ENCODE results near the gene ALK.

The ALK gene

DNA sequence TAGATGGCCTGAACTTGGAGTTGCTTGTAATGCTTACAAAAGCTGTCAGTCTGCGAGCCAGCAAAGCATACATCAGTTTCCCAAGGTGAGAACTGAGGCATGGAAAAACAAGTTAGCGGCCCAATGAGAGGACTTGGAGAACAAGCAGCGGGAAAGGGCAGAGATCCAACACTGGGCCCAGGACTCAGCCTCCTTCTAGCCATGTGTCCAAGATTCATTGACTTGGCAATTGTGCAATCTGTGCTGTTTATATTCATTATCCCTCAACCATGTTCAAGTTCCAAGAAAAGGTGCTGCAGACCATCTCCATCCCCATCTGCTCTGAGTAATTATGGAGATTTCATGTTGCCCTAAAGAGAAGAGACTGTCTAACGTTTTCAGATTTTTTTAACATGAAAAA is 187.4 kb downstream of the ALK start:
- Histone ChIP-seq H3K36me3 (replicated peaks in 1 of 2; ENCODE audit: control insufficient read depth in 2 of 2, insufficient read depth in 2 of 2, low read length in 2 of 2) (no peaks in the 10 kb centered on the region), H3K14ac (ENCODE audit: low read length) (no peak overlapping the region), H4K91ac (ENCODE audit: low read depth, low read length, poor library complexity) (no peak overlapping the region), H3K27me3 (ENCODE audit: control insufficient read depth in 3 of 3, insufficient read depth in 3 of 3, low read depth in 1 of 3, low read length in 3 of 3) (no peaks in the 10 kb centered on the region), H2BK120ac (ENCODE audit: low read depth, low read length) (no peak overlapping the region), H3K4me3 (ENCODE audit: low read length in 2 of 2) (no peak overlapping the region), H3K9ac (ENCODE audit: low read depth, low read length, poor library complexity) (no peak overlapping the region), H3K9me3 (replicated peaks in 1 of 2; ENCODE audit: control insufficient read depth in 2 of 2, insufficient read depth in 1 of 2, low read depth in 1 of 2, low read length in 2 of 2) (peaks cover 0 to 2% of the 10 kb centered on the region in 2 donors), H3K4me2 (ENCODE audit: insufficient read depth, low read length, poor library complexity, severe bottlenecking) (no peak overlapping the region), H2BK15ac (ENCODE audit: low read length) (no peak overlapping the region), H3K79me1 (ENCODE audit: low read depth, low read length) (no peaks in the 10 kb centered on the region), H3K18ac (ENCODE audit: low read length) (no peak overlapping the region), H3K27ac (replicated peaks; ENCODE audit: low read length) (no peak overlapping the region), H4K8ac (ENCODE audit: low read depth, low read length) (no peak overlapping the region), H3K23ac (ENCODE audit: low read depth, low read length, poor library complexity) (no peak overlapping the region), H2AK5ac (ENCODE audit: low read depth, low read length) (no peak overlapping the region), H2BK12ac (ENCODE audit: low read length) (no peak overlapping the region), H2BK5ac (ENCODE audit: low read length) (no peak overlapping the region), H2AFZ (ENCODE audit: low read length) (no peak overlapping the region), H3K4me1 (ENCODE audit: control insufficient read depth in 2 of 2, insufficient read depth in 1 of 2, low read depth in 1 of 2, low read length in 2 of 2) (peaks cover 0 to 10% of the 10 kb centered on the region in 2 donors), H3K4ac (ENCODE audit: low read length) (no peak overlapping the region)
- no CpG with 5 or more reads among the region's 4 CpGs for WGBS, 2 donors (ENCODE audit: extremely low coverage in 2 of 2, insufficient read length in 2 of 2, insufficient replicate concordance in 1 of 2)
- DNase-seq (ENCODE audit: low spot score), result no peak

DNA sequence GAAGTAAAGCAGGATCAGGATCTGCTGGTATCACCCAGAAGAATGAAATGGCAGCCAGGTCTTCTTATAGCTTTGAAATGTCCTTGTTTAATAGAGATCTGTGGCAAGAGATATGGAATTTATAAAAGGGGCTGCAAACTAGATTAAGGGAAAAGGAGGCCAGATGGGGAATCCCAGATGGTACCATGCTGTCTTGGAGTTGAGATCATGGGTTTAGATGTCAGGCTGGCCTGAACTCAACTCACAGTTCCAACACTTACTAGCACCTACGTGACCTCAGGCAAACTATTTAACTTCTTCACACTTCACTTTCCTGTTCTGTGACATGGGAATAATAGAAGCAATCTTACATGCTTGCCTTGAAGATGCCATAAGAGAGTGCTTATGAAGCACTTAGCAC is 188.2 kb downstream of the ALK start:
- no peak overlapping the region for H2BK5ac ChIP-seq (ENCODE audit: low read length)
- no peak overlapping the region for H2AFZ ChIP-seq (ENCODE audit: low read length)
- H2BK12ac ChIP-seq (ENCODE audit: low read length), result no peak overlapping the region
- H3K4me2 ChIP-seq (ENCODE audit: insufficient read depth, low read length, poor library complexity, severe bottlenecking), result no peak overlapping the region
- no peak overlapping the region for H2AK5ac ChIP-seq (ENCODE audit: low read depth, low read length)
- H3K27ac ChIP-seq (replicated peaks; ENCODE audit: low read length), result no peak overlapping the region
- H3K18ac ChIP-seq (ENCODE audit: low read length), result no peak overlapping the region
- no peak overlapping the region for H2BK120ac ChIP-seq (ENCODE audit: low read depth, low read length)
- H3K36me3 ChIP-seq (replicated peaks in 1 of 2; ENCODE audit: control insufficient read depth in 2 of 2, insufficient read depth in 2 of 2, low read length in 2 of 2), result no peaks in the 10 kb centered on the region
- no peaks in the 10 kb centered on the region for H3K27me3 ChIP-seq (ENCODE audit: control insufficient read depth in 3 of 3, insufficient read depth in 3 of 3, low read depth in 1 of 3, low read length in 3 of 3)
- no peak overlapping the region for H3K9ac ChIP-seq (ENCODE audit: low read depth, low read length, poor library complexity)
- H4K8ac ChIP-seq (ENCODE audit: low read depth, low read length), result no peak overlapping the region
- H3K23ac ChIP-seq (ENCODE audit: low read depth, low read length, poor library complexity), result no peak overlapping the region
- peaks cover 0 to 2% of the 10 kb centered on the region in 2 donors for H3K9me3 ChIP-seq (replicated peaks in 1 of 2; ENCODE audit: control insufficient read depth in 2 of 2, insufficient read depth in 1 of 2, low read depth in 1 of 2, low read length in 2 of 2)
- no peaks in the 10 kb centered on the region for H3K79me1 ChIP-seq (ENCODE audit: low read depth, low read length)
- no peak overlapping the region for H3K14ac ChIP-seq (ENCODE audit: low read length)
- no peak overlapping the region for H2BK15ac ChIP-seq (ENCODE audit: low read length)
- no CpG with 5 or more reads among the region's 1 CpG for WGBS, 2 donors (ENCODE audit: extremely low coverage in 2 of 2, insufficient read length in 2 of 2, insufficient replicate concordance in 1 of 2)
- H3K4me1 ChIP-seq (ENCODE audit: control insufficient read depth in 2 of 2, insufficient read depth in 1 of 2, low read depth in 1 of 2, low read length in 2 of 2), result peaks cover 0 to 18% of the 10 kb centered on the region in 2 donors
- no peak overlapping the region for H4K91ac ChIP-seq (ENCODE audit: low read depth, low read length, poor library complexity)
- DNase-seq (ENCODE audit: low spot score), result no peak
- H3K4me3 ChIP-seq (ENCODE audit: low read length in 2 of 2), result no peak overlapping the region
- H3K4ac ChIP-seq (ENCODE audit: low read length), result no peak overlapping the region

DNA sequence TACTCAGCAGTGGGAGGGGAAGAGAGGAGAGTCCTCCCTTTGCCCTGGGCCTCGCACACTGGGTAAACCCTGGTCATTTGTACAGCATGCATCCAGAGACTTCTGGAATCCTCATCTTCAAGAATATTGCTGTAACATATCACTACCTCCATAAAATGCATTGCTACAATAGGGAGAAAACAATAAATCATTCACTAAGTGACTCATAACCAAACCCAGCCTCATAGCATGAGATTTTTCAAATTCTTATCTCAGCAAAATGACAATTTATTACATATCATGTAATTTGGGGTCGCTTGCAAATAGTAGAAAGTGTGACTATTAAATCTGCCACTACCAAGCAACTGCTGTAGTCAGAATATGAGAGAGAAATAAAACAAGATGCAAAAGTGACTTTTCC is 189.4 kb downstream of the ALK start:
- no peak overlapping the region for H3K4me2 ChIP-seq (ENCODE audit: insufficient read depth, low read length, poor library complexity, severe bottlenecking)
- no peak overlapping the region for H4K8ac ChIP-seq (ENCODE audit: low read depth, low read length)
- no peak overlapping the region for H3K23ac ChIP-seq (ENCODE audit: low read depth, low read length, poor library complexity)
- H2AFZ ChIP-seq (ENCODE audit: low read length), result no peak overlapping the region
- no CpG with 5 or more reads among the region's 2 CpGs for WGBS, 2 donors (ENCODE audit: extremely low coverage in 2 of 2, insufficient read length in 2 of 2, insufficient replicate concordance in 1 of 2)
- H4K91ac ChIP-seq (ENCODE audit: low read depth, low read length, poor library complexity), result no peak overlapping the region
- no peak overlapping the region for H3K9ac ChIP-seq (ENCODE audit: low read depth, low read length, poor library complexity)
- no peak overlapping the region for H3K27ac ChIP-seq (replicated peaks; ENCODE audit: low read length)
- no peak overlapping the region for H2BK120ac ChIP-seq (ENCODE audit: low read depth, low read length)
- H3K9me3 ChIP-seq (replicated peaks in 1 of 2; ENCODE audit: control insufficient read depth in 2 of 2, insufficient read depth in 1 of 2, low read depth in 1 of 2, low read length in 2 of 2), result peaks cover 0 to 2% of the 10 kb centered on the region in 2 donors
- H3K79me1 ChIP-seq (ENCODE audit: low read depth, low read length), result no peaks in the 10 kb centered on the region
- H2AK5ac ChIP-seq (ENCODE audit: low read depth, low read length), result no peak overlapping the region
- H3K36me3 ChIP-seq (replicated peaks in 1 of 2; ENCODE audit: control insufficient read depth in 2 of 2, insufficient read depth in 2 of 2, low read length in 2 of 2), result no peaks in the 10 kb centered on the region
- no peak overlapping the region for H3K4me3 ChIP-seq (ENCODE audit: low read length in 2 of 2)
- H3K27me3 ChIP-seq (ENCODE audit: control insufficient read depth in 3 of 3, insufficient read depth in 3 of 3, low read depth in 1 of 3, low read length in 3 of 3), result no peaks in the 10 kb centered on the region
- H2BK15ac ChIP-seq (ENCODE audit: low read length), result no peak overlapping the region
- DNase-seq (ENCODE audit: low spot score), result no peak
- no peak overlapping the region for H3K4ac ChIP-seq (ENCODE audit: low read length)
- H3K4me1 ChIP-seq (ENCODE audit: control insufficient read depth in 2 of 2, insufficient read depth in 1 of 2, low read depth in 1 of 2, low read length in 2 of 2), result peaks cover 2 to 28% of the 10 kb centered on the region in 2 donors
- no peak overlapping the region for H2BK5ac ChIP-seq (ENCODE audit: low read length)
- H3K14ac ChIP-seq (ENCODE audit: low read length), result no peak overlapping the region
- H3K18ac ChIP-seq (ENCODE audit: low read length), result no peak overlapping the region
- H2BK12ac ChIP-seq (ENCODE audit: low read length), result no peak overlapping the region

DNA sequence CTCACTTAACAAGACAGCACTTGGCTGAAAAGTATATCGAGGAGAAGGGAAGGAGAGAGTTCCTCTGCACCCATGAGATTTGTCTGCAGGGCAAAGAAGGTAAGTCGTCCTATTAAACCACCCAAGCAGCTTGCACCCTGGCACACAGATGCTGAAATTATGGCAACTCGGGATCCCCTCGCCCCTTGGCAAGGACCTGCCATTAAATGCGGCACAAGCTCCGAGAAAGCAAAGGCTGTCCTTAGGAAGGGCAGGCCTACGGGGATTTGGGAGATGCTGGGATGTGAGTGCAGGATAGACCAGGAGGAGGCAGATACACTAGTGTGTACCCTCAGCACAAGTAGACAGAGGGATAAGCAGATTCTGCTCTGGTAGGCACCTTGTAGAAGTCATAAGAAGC is 191.5 kb downstream of the ALK start:
- Histone ChIP-seq H3K4ac (ENCODE audit: low read length) (no peak overlapping the region), H3K4me2 (ENCODE audit: insufficient read depth, low read length, poor library complexity, severe bottlenecking) (no peak overlapping the region), H4K91ac (ENCODE audit: low read depth, low read length, poor library complexity) (no peak overlapping the region), H3K27me3 (ENCODE audit: control insufficient read depth in 3 of 3, insufficient read depth in 3 of 3, low read depth in 1 of 3, low read length in 3 of 3) (no peaks in the 10 kb centered on the region), H2BK120ac (ENCODE audit: low read depth, low read length) (no peak overlapping the region), H3K9me3 (replicated peaks in 1 of 2; ENCODE audit: control insufficient read depth in 2 of 2, insufficient read depth in 1 of 2, low read depth in 1 of 2, low read length in 2 of 2) (peaks cover 0 to 2% of the 10 kb centered on the region in 2 donors), H3K23ac (ENCODE audit: low read depth, low read length, poor library complexity) (no peak overlapping the region), H3K36me3 (replicated peaks in 1 of 2; ENCODE audit: control insufficient read depth in 2 of 2, insufficient read depth in 2 of 2, low read length in 2 of 2) (no peaks in the 10 kb centered on the region), H2BK5ac (ENCODE audit: low read length) (no peak overlapping the region), H3K9ac (ENCODE audit: low read depth, low read length, poor library complexity) (no peak overlapping the region), H3K27ac (replicated peaks; ENCODE audit: low read length) (no peak overlapping the region), H3K4me3 (ENCODE audit: low read length in 2 of 2) (no peak overlapping the region), H3K18ac (ENCODE audit: low read length) (no peak overlapping the region), H2BK12ac (ENCODE audit: low read length) (no peak overlapping the region), H2AFZ (ENCODE audit: low read length) (no peak overlapping the region), H3K79me1 (ENCODE audit: low read depth, low read length) (no peaks in the 10 kb centered on the region), H3K14ac (ENCODE audit: low read length) (no peak overlapping the region), H2AK5ac (ENCODE audit: low read depth, low read length) (no peak overlapping the region), H3K4me1 (ENCODE audit: control insufficient read depth in 2 of 2, insufficient read depth in 1 of 2, low read depth in 1 of 2, low read length in 2 of 2) (peaks cover 2 to 32% of the 10 kb centered on the region in 2 donors), H2BK15ac (ENCODE audit: low read length) (no peak overlapping the region), H4K8ac (ENCODE audit: low read depth, low read length) (no peak overlapping the region)
- WGBS, 2 donors (ENCODE audit: extremely low coverage in 2 of 2, insufficient read length in 2 of 2, insufficient replicate concordance in 1 of 2), result no CpG with 5 or more reads among the region's 7 CpGs
- DNase-seq (ENCODE audit: low spot score), result no peak

All from neuronal stem cell (in vitro differentiated cells).